Endometrium (tissue), 2 donors: ENCODE measurements around the gene WWTR1.

Experiments used
- FAIRE-seq: peaks from 2 replicates; lab custom pipeline; 2012; peaks lifted over from hg19 to GRCh38; lab: Jason Lieb, UNC
- donor health status: control.
- donor health status: control.

The WWTR1 gene

GRCh38 chr3:149566292-149566975, 91.4 kb downstream of the WWTR1 start:
- no peak for FAIRE-seq

- FAIRE-seq: no peak
Measured at GRCh38 chr3:149564079-149564478, 93.7 kb downstream of the WWTR1 start.

- FAIRE-seq: no peak
Measured at GRCh38 chr3:149563114-149563513, 94.7 kb downstream of the WWTR1 start.

GRCh38 chr3:149560617-149561016, 97.2 kb downstream of the WWTR1 start:
- FAIRE-seq: no peak

- FAIRE-seq: no peak
Measured at GRCh38 chr3:149560001-149560400, 97.8 kb downstream of the WWTR1 start.

GRCh38 chr3:149559525-149559924, 98.3 kb downstream of the WWTR1 start:
- FAIRE-seq: no peak

- no peak for FAIRE-seq
Measured at GRCh38 chr3:149555927-149556326, 101.9 kb downstream of the WWTR1 start.

- peak; percentile 95 for FAIRE-seq
Measured at GRCh38 chr3:149554826-149555225, 103.0 kb downstream of the WWTR1 start.

- no peak for FAIRE-seq
Measured at GRCh38 chr3:149553781-149554451, 103.9 kb downstream of the WWTR1 start.

- no peak for FAIRE-seq
Measured at GRCh38 chr3:149552700-149553099, 105.1 kb downstream of the WWTR1 start.

- no peak for FAIRE-seq
Measured at GRCh38 chr3:149551500-149551899, 106.3 kb downstream of the WWTR1 start.

- FAIRE-seq: no peak
Measured at GRCh38 chr3:149548669-149549065, 109.2 kb downstream of the WWTR1 start.

- FAIRE-seq: no peak
Measured at GRCh38 chr3:149547954-149548668, 109.7 kb downstream of the WWTR1 start.

GRCh38 chr3:149547413-149547812, 110.4 kb downstream of the WWTR1 start:
- FAIRE-seq: no peak

GRCh38 chr3:149545049-149545448, 112.8 kb downstream of the WWTR1 start:
- FAIRE-seq: no peak

GRCh38 chr3:149542375-149543312, 115.2 kb downstream of the WWTR1 start:
- no peak for FAIRE-seq

GRCh38 chr3:149541091-149541491, 116.7 kb downstream of the WWTR1 start:
- FAIRE-seq: no peak

- no peak for FAIRE-seq
Measured at GRCh38 chr3:149538371-149538770, 119.5 kb downstream of the WWTR1 start.

GRCh38 chr3:149536429-149536828, 121.4 kb downstream of the WWTR1 start:
- no peak for FAIRE-seq

- no peak for FAIRE-seq
Measured at GRCh38 chr3:149535333-149535685, 122.5 kb downstream of the WWTR1 start.

- FAIRE-seq: peak; percentile 18
Measured at GRCh38 chr3:149534671-149535332, 123.0 kb downstream of the WWTR1 start.

GRCh38 chr3:149534082-149534481, 123.7 kb downstream of the WWTR1 start:
- FAIRE-seq: no peak
